Loucy (cell line): ENCODE data around the gene CSAG2.
"Not testable (repeated sequence)": the region's sequence is repeated elsewhere in the genome, so short reads cannot be mapped to it uniquely, and the experiment has no call there.

Source experiments
- EZH2phosphoT487 ChIP-seq: fragments of 200-600 bp; IDR thresholded peaks from 2 replicates; pipeline ENCODE4 v1.6.1; 2018; ENCODE audit warnings: antibody characterized with exemption, mild to moderate bottlenecking, moderate library complexity, borderline replicate concordance
- TF ChIP-seq, protein P1 (sequence below): fragments of 200-600 bp; sonication (generic); conservative IDR thresholded peaks from 2 replicates; pipeline ENCODE4 v1.5.1; 2014; ENCODE audit warnings: mild to moderate bottlenecking, antibody characterized with exemption, low read length

DNA sequence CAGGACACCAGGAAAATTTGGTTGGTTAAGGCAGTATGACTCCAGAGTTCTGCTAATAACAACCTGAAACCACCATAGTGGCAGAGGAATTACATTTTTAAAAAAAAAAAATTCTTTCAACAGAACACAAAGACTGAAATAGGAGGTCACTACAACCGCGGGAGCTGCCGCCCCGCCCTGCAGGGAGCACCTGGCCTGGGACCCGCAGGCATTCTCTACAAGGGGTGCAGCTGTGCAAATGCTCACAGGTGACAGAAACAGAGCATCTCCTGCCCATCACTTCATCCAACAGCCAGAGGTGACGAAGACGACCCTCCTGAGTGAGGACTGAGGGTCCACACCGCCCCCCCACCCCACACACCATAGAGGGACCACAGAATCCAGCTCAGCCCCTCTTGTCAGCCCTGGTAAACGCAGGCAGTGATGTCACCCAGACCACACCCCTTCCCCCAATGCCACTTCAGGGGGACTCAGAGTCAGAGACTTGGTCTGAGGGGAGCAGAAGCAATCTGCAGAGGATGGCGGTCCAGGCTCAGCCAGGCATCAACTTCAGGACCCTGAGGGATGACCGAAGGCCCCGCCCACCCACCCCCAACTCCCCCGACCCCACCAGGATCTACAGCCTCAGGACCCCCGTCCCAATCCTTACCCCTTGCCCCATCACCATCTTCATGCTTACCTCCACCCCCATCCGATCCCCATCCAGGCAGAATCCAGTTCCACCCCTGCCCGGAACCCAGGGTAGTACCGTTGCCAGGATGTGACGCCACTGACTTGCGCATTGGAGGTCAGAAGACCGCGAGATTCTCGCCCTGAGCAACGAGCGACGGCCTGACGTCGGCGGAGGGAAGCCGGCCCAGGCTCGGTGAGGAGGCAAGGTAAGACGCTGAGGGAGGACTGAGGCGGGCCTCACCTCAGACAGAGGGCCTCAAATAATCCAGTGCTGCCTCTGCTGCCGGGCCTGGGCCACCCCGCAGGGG lies 10.8 kb downstream of the CSAG2 start, which contains the start of gene MAGEA3:
- TF ChIP-seq, protein P1, sequence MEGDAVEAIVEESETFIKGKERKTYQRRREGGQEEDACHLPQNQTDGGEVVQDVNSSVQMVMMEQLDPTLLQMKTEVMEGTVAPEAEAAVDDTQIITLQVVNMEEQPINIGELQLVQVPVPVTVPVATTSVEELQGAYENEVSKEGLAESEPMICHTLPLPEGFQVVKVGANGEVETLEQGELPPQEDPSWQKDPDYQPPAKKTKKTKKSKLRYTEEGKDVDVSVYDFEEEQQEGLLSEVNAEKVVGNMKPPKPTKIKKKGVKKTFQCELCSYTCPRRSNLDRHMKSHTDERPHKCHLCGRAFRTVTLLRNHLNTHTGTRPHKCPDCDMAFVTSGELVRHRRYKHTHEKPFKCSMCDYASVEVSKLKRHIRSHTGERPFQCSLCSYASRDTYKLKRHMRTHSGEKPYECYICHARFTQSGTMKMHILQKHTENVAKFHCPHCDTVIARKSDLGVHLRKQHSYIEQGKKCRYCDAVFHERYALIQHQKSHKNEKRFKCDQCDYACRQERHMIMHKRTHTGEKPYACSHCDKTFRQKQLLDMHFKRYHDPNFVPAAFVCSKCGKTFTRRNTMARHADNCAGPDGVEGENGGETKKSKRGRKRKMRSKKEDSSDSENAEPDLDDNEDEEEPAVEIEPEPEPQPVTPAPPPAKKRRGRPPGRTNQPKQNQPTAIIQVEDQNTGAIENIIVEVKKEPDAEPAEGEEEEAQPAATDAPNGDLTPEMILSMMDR = not testable (repeated sequence)
- TF ChIP-seq EZH2phosphoT487 = not testable (repeated sequence)
